ENCODE data around the gene SGO1.
A peak's percentile ranks its signal among the peaks of the same experiment; 100 is the strongest.
"Not testable (repeated sequence)": the region's sequence is repeated elsewhere in the genome, so short reads cannot be mapped to it uniquely, and the experiment has no call there.

Gene SGO1

DNA sequence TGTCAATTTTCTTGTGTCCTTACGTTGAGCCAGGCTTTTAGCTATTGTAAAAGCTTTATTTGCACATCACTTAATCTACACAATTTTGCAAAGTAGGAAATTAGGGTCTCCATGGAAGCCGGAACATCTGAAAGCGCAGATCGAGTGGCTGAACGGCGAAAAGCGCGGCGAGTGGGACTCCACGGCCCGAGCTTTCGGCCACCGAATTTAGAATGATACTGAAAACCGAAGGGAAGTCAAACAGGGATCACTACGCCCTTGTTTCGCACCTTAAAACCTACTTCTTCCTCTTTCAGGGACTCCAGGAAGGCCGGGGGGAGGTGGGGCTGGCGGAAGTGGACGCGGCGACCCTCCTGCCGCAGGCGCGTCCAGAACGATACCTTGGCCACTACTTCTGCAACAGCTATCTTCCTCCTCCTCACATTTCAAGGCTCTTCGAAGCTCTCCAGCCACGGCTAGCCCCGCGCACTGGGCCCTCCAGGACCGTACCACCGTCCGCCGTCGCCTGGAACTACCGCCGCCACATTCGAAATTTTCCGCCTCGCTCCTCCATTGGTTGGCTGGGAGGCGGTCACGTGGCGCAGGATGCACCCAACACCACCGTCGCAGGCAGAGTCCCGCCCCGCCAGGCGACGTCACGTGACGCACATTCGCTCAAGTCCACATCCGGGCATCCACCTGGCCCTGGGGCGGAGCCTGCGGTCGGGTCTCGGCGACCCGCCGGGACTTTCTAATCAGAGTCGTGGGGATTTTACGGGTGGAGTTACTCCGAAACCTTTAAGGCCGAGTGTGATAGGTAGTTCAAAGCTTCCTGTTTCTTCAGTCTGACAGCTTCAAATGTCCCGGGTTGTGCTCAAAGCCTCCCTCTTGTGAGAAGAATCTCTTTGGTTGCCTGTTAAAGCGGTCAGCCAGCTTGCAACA, at the start of gene SGO1:
TSS of gene SGO1 (minus strand) at position 528 of the 921 bp plus-strand sequence. CDS start 2,179 bp downstream, outside the sequence.
- DNase-seq = peak; percentile 85 to 99 (median 97)

- DNase-seq = no peak
Measured at GRCh38 chr3:20235796-20236195, 49.8 kb upstream of the SGO1 start.

- DNase-seq = no peak
Measured at GRCh38 chr3:20232906-20233780, 47.1 kb upstream of the SGO1 start.

GRCh38 chr3:20230954-20231353, 44.9 kb upstream of the SGO1 start:
- no peak for DNase-seq

- DNase-seq = peak in 2 of 56 donors; percentile 7 to 10
Measured at GRCh38 chr3:20225769-20226168, 39.8 kb upstream of the SGO1 start.

DNA sequence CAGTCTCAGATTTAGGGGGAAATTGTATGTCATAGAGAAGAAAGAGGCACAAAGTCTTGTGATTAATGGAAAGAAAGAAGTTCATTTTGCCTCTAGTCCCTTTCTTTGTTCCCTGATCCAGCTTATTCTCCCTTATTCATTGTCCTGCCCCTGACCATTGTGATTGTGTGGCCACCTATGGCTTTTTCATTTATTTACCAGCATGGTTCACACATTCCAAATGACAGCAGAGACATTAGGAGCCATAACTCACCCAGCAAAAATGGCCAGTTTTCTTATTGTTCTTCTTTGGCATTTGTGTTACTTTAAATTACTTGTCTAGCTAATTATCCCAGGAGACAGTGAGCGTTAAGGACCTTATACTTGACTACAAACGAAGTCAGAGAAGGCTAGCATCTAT, 36.3 kb upstream of the SGO1 start:
- DNase-seq = no peak

DNA sequence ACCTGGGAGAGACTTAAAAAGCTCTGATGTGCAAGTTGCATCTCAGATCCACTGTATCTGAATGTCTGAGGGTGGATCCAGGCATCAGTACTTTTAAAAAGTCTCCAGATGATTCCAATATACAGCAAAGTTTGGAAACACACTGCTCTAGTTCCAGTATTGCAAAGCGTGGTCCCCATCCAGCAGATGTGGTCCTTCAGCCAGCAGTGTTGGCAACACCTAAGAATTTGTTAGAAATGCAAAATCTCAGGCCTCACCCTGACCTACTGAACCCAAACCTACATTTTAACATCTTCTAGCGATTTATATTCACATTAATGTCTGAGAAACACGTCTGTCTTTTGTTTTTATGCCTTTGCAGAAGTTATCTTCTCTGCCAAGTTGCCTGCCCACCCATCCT, 32.2 kb upstream of the SGO1 start:
- no peak for DNase-seq

DNA sequence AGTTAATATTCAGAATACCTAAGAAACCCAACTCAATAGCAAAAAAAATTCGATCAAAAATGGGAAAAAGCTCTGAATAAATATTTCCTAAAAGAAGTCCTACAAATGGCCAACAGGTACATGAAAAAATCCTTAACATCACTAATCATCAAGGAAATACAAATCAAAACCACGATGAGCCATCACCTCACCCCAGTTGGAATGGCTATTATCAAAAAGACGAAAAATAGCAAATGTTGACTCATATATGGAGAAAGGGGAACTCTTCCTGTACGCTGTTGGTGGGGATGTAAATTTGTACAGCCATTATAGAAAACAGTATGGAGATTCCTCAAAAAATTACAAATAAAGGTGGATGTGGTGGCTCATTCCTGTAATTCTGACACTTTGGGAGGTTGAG, 29.6 kb upstream of the SGO1 start:
- no peak for DNase-seq

DNA sequence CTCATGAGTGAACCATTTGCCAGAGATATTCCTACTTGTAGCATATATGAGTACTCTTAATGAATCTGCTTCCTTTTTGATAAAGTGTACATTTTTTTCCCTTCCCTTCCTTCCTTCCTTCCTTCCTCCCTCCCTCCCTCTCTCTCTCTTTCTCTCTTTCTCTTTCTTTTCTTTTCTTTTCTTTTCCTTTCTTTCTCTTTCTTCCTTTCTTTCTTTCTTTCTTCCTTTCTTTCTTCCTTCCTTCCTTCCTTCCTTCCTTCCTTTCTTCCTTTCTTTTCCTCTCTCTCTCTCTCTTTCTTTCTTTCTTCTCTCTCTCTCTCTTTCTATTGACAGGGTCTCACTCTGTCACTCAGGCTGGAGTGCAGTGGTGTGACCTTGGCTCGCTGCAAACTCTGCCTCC, 27.5 kb upstream of the SGO1 start:
- not testable (repeated sequence) for DNase-seq

DNA sequence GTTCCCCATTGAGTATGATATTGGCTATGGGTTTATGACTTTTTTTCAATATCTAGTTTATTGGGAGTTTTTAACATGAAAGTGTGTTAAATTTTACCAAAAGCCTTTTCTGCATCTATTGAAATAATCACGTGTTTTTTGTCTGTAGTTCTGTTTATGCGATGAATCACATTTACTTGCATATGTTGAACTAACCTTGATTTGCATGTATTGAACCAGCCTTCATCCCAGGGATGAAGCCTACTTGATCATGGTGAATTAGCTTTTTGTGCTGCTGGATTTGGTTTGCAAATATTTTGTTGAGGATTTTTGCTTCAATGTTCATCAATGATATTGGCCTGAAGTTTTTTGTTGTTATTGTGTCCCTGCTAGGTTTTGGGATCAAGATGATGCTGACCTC, 21.9 kb upstream of the SGO1 start:
- DNase-seq = not testable (repeated sequence)

DNA sequence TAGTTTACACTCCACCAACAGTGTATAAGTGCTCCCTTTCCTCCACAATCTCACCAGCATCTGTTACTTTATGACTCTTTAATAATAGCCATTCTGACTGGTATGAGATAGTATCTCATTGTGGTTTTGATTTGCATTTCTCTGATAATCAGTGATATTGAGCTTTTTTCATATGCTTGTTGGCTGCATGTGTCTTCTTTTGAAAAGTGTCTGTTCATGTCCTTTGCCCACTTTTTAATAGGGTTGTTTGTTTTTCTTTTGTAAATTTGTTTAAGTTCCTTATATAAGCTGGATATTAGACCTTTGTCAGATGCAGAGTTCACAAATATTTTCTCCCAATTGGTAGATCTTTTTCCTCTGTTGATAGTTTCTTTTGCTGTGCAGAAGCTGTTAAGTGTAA, 19.9 kb upstream of the SGO1 start:
- DNase-seq = not testable (repeated sequence)

DNA sequence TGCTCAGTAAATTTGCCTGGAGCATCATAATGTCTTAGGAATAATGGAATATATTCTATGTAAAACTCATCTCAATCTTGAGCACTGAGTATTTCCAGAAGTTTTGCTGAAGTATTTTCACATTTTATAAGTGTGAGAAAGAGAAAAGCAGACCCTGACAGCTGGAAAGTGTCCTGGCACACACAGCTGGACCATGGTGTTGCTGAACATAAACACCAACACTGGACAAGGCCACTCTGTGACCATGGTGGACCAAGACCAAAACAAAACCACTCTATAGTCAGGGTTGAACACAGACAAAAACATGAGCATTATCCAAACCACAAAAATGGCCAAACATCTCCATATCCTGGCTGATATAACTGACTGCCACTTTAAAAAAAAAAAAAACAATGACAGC, 15.1 kb upstream of the SGO1 start:
- no peak for DNase-seq

DNA sequence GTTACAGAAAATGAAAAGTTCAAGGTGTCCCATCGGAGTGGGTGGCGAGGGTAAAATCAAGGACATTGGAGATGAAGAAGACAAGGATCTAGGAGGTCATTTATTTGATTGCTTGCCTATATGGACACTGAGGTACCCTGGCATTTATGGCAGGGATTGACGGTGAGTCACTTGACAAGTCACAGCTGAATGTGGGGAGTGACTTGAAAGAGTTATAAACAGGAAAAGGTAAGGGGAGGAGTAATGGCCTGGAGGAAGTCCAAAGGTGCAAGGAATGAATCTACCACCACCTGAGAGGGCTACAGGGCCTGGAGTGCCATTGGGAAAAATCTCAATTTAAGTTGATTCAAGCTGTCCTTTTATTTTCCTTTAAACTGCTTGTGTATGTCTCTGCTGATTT, 11.8 kb upstream of the SGO1 start:
- DNase-seq = no peak

GRCh38 chr3:20194793-20195460, 8.9 kb upstream of the SGO1 start:
- DNase-seq = no peak

- no peak for DNase-seq
Measured at GRCh38 chr3:20190991-20191390, 5.0 kb upstream of the SGO1 start.

DNA sequence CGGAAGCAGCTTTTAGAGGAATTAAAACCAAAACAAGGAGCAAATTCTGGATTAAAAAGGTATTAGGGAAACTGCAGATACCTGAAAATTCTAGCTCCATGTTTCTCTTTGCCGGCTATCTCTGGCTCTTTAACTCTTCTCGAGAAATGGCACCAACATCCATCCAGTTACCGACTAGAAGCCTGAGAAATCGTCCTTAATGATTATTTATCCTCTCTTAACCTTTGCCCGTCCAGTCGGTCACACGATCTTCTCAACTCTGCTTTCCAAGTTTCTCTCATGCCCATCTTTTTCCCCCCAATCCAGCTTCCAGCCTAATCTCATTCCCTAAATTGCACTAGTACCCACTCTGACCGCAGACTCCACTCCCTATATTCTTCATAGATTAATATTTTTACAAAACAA, 596 bp upstream of the SGO1 start:
- peak in 5 of 56 donors; percentile 14 to 44 (median 34) for DNase-seq

DNA sequence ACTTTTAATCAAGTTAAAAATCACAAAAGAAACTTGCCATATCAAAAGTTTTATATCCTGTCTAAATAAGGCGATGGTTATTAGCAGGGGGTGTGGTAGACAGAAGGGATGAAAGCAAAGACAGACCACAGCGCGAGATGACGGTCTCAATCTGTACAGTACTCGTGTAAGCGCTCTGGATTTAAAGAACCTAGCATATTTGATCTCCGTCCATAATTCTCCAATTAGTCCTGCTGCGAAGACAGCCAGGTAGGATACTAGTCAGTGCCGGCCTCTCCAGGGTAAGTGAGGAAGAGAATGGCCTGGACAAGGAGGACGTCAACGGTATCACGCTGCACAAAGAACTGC, 701 bp downstream of the SGO1 start:
- peak in 2 of 56 donors; percentile 1 for DNase-seq

DNA sequence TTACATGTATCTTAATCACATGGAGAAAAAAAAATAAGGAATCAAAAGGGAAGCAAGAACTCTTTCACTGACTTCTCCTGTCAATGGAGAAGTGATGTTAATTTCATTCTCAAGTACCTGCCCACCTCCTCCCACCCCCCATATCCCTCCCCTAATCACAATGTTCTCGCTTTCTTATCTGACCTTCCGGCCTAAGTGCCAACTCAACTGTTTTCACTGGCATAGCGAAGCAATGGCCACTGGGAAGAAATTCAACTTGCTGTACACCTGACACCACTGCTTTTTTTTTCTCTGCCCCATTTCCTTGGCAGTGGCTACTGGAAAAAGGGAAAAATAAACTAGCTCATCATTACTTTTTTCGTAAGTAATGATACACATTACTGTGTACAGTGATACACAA, 3.8 kb downstream of the SGO1 start:
- no peak for DNase-seq

- no peak for DNase-seq
Measured at GRCh38 chr3:20181276-20181675, 4.7 kb downstream of the SGO1 start.

DNA sequence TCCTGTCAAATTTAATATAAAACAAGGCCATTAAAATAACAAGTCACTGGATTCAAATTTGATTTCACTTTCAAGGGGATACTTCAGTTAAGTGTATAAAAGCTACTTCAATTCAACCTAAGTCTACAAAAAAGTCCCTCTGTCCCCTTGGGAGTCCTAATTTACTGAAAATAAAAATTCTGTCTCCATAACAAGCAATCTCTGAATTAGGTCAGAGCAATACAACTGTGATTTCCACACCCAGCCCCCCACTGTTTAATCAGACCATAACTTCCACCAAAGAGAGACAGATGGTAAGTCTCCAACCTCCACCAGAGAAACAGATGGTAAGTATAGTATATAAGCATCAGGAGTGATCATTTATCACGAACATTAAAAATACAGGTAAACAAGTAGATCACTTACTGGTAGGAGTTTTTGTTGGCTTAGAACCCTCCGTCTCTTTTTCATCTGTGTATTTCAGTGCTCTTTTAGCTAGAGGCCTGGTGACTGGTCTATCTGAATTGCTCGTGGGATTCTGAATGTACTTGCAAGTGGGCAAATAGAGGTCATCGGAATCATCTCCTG, 12.1 kb downstream of the SGO1 start:
- no peak for DNase-seq

GRCh38 chr3:20161714-20162113, 24.3 kb downstream of the SGO1 start:
- DNase-seq = no peak
